Neural cell (in vitro differentiated cells): ENCODE data around the gene RAD51B. TPM values are rescaled to one million over a fixed set of nuclear protein-coding genes. Genes with fewer than 3 reads are reported as not detected.

Source experiments
- H2AFZ ChIP-seq: fragments of 200-600, 300-800 bp; sonication (generic), shearing (Covaris generic); 2 replicates; pipeline ENCODE4 v1.6.0; 2014; ENCODE audit warnings: low read depth, mild to moderate bottlenecking, antibody characterized with exemption, low read length, moderate library complexity
- H3F3A ChIP-seq: fragments of 200-600 bp; shearing (Covaris generic); 2 replicates; pipeline ENCODE4 v1.6.1; 2016; ENCODE audit warnings: mild to moderate bottlenecking, moderate library complexity, mixed read lengths, antibody characterized with exemption, low read length; ENCODE audit not compliant: insufficient read depth, poor library complexity, severe bottlenecking
- H3K27ac ChIP-seq: fragments of 200-600, 300-800 bp; sonication (generic), shearing (Covaris generic); 2 replicates; pipeline ENCODE4 v1.5.1; 2014; ENCODE audit warnings: mild to moderate bottlenecking, low read length, moderate library complexity
- H3K27me3 ChIP-seq: fragments of 300-800, 200-600 bp; sonication (generic), shearing (Covaris generic); 2 replicates; pipeline ENCODE4 v1.6.0; 2014; ENCODE audit warnings: mild to moderate bottlenecking, low read depth, low read length, moderate library complexity; ENCODE audit not compliant: insufficient read depth
- H3K36me3 ChIP-seq: fragments of 300-800, 200-600 bp; sonication (generic), shearing (Covaris generic); 2 replicates; pipeline ENCODE4 v1.5.1; 2014; ENCODE audit warnings: mild to moderate bottlenecking, antibody characterized with exemption, low read length, moderate library complexity; ENCODE audit not compliant: insufficient read depth
- H3K4me2 ChIP-seq: fragments of 300-800, 200-600 bp; sonication (generic), shearing (Covaris generic); 2 replicates; pipeline ENCODE4 v1.6.0; 2014; ENCODE audit warnings: mild to moderate bottlenecking, low read length
- H3K4me3 ChIP-seq: fragments of 300-800, 200-600 bp; sonication (generic), shearing (Covaris generic); 2 replicates; pipeline ENCODE4 v1.5.1; 2014; ENCODE audit warnings: mild to moderate bottlenecking, low read length, moderate library complexity
- H3K79me2 ChIP-seq: fragments of 200-600 bp; shearing (Covaris generic); replicated peaks from 2 replicates; pipeline ENCODE4 v1.6.0; 2014; ENCODE audit warnings: mild to moderate bottlenecking, low read length, moderate library complexity; ENCODE audit not compliant: insufficient read depth
- H3K9ac ChIP-seq: fragments of 300-800, 200-600 bp; sonication (generic), shearing (Covaris generic); 2 replicates; pipeline ENCODE4 v1.6.1; 2016; ENCODE audit warnings: mild to moderate bottlenecking, low read length, mixed read lengths
- H3K9me2 ChIP-seq: fragments of 200-600 bp; shearing (Covaris generic); 2 replicates; pipeline ENCODE4 v1.6.1; 2016; ENCODE audit warnings: mild to moderate bottlenecking, low read length, mixed read lengths; ENCODE audit not compliant: insufficient read depth
- H3K9me3 ChIP-seq: fragments of 200-600, 300-800 bp; sonication (generic), shearing (Covaris generic); 2 replicates; pipeline ENCODE4 v1.6.1; 2016; ENCODE audit warnings: mild to moderate bottlenecking, mixed run types, low read length, moderate library complexity, mixed read lengths
- H4K20me1 ChIP-seq: fragments of 200-600 bp; shearing (Covaris generic); 2 replicates; pipeline ENCODE4 v1.6.1; 2016; ENCODE audit warnings: mild to moderate bottlenecking, mixed run types; ENCODE audit not compliant: insufficient read depth
- CTCF ChIP-seq: fragments of 450-650 bp; IDR thresholded peaks from 2 replicates; pipeline ENCODE4 v1.5.1; 2014; ENCODE audit warnings: antibody characterized with exemption, mild to moderate bottlenecking, moderate library complexity; ENCODE audit not compliant: poor library complexity, severe bottlenecking
- EP300 ChIP-seq: fragments of 450-650 bp; conservative IDR thresholded peaks from 2 replicates; pipeline ENCODE4 v1.6.1; 2014; ENCODE audit warnings: antibody characterized with exemption, mild to moderate bottlenecking, moderate library complexity; ENCODE audit not compliant: poor library complexity, severe bottlenecking
- EZH2 ChIP-seq: fragments of 200-600, 300-800 bp; shearing (Covaris generic), sonication (generic); IDR thresholded peaks from 2 replicates; pipeline ENCODE4 v1.6.1; 2014; ENCODE audit warnings: antibody characterized with exemption, low read length, borderline replicate concordance, mild to moderate bottlenecking; ENCODE audit not compliant: insufficient read depth, poor library complexity, severe bottlenecking
- MXI1 ChIP-seq: fragments of 450-650 bp; conservative IDR thresholded peaks from 2 replicates; pipeline ENCODE4 v1.6.1; 2014; ENCODE audit warnings: antibody characterized with exemption, mild to moderate bottlenecking; ENCODE audit not compliant: poor library complexity, severe bottlenecking
- POLR2AphosphoS5 ChIP-seq: IDR thresholded peaks from 2 replicates; pipeline ENCODE4 v1.6.1; 2012
- RAD21 ChIP-seq: fragments of 450-650 bp; conservative IDR thresholded peaks from 2 replicates; pipeline ENCODE4 v1.6.1; 2014; ENCODE audit warnings: antibody characterized with exemption, mild to moderate bottlenecking, moderate library complexity
- SMC3 ChIP-seq: fragments of 450-650 bp; conservative IDR thresholded peaks from 2 replicates; pipeline ENCODE4 v1.6.1; 2014; ENCODE audit warnings: antibody characterized with exemption, mild to moderate bottlenecking, moderate library complexity; ENCODE audit not compliant: poor library complexity
- TAF1 ChIP-seq: IDR thresholded peaks from 2 replicates; pipeline ENCODE4 v1.6.1; 2012; ENCODE audit warnings: low read depth
- polyA plus RNA-seq: library from polyadenylated mRNA; depleted of rRNA; stranded (reverse); fragments of >200 nt; gene quantifications from 2 replicates; pipeline ENCODE4 v1.2.3, GENCODE V29; 2014
- TF ChIP-seq, protein P1 (sequence below): IDR thresholded peaks from 2 replicates; pipeline ENCODE4 v1.6.1; 2012; ENCODE audit warnings: borderline replicate concordance

Gene RAD51B
- polyA plus RNA-seq, 1 donor from 2014 or later = 3.1 TPM

GRCh38 chr14:68462683-68463082 lies 643.1 kb downstream of the RAD51B start:
- H3K4me3 ChIP-seq = no peak overlapping the region
- H3K36me3 ChIP-seq = no peaks in the 10 kb centered on the region
- no peaks in the 10 kb centered on the region for H3K27me3 ChIP-seq
- no peaks in the 10 kb centered on the region for H3F3A ChIP-seq
- no peak overlapping the region for H3K9ac ChIP-seq
- H3K9me2 ChIP-seq = no peaks in the 10 kb centered on the region
- TF ChIP-seq POLR2AphosphoS5 (no peak), RAD21 (no peak), MXI1 (no peak), TAF1 (no peak), EP300 (no peak), EZH2 (no peak), CTCF (no peak), SMC3 (no peak)
- TF ChIP-seq, protein P1, sequence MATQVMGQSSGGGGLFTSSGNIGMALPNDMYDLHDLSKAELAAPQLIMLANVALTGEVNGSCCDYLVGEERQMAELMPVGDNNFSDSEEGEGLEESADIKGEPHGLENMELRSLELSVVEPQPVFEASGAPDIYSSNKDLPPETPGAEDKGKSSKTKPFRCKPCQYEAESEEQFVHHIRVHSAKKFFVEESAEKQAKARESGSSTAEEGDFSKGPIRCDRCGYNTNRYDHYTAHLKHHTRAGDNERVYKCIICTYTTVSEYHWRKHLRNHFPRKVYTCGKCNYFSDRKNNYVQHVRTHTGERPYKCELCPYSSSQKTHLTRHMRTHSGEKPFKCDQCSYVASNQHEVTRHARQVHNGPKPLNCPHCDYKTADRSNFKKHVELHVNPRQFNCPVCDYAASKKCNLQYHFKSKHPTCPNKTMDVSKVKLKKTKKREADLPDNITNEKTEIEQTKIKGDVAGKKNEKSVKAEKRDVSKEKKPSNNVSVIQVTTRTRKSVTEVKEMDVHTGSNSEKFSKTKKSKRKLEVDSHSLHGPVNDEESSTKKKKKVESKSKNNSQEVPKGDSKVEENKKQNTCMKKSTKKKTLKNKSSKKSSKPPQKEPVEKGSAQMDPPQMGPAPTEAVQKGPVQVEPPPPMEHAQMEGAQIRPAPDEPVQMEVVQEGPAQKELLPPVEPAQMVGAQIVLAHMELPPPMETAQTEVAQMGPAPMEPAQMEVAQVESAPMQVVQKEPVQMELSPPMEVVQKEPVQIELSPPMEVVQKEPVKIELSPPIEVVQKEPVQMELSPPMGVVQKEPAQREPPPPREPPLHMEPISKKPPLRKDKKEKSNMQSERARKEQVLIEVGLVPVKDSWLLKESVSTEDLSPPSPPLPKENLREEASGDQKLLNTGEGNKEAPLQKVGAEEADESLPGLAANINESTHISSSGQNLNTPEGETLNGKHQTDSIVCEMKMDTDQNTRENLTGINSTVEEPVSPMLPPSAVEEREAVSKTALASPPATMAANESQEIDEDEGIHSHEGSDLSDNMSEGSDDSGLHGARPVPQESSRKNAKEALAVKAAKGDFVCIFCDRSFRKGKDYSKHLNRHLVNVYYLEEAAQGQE = no peak
- H3K4me2 ChIP-seq = no peak overlapping the region
- no peaks in the 10 kb centered on the region for H4K20me1 ChIP-seq
- H3K79me2 ChIP-seq = no peaks in the 10 kb centered on the region
- no peaks in the 10 kb centered on the region for H3K9me3 ChIP-seq
- no peak overlapping the region for H3K27ac ChIP-seq
- no peak overlapping the region for H2AFZ ChIP-seq

- no peak overlapping the region for H3K27ac ChIP-seq
These were observed 643.7 kb downstream of the RAD51B start for GRCh38 chr14:68463299-68463698.

More at GRCh38 chr14:68463299-68463698, 643.7 kb downstream of the RAD51B start:
- Histone ChIP-seq H4K20me1 (no peaks in the 10 kb centered on the region), H3K9me2 (no peaks in the 10 kb centered on the region), H2AFZ (no peak overlapping the region), H3K9ac (no peak overlapping the region), H3K4me3 (no peak overlapping the region), H3K36me3 (no peaks in the 10 kb centered on the region), H3K79me2 (no peaks in the 10 kb centered on the region), H3K9me3 (no peaks in the 10 kb centered on the region), H3K27me3 (no peaks in the 10 kb centered on the region), H3K4me2 (no peak overlapping the region), H3F3A (no peaks in the 10 kb centered on the region)
- TF ChIP-seq MXI1 = no peak
- TF ChIP-seq, protein P1 = no peak
